Loucy (cell line): ENCODE results near the gene NKAIN2.

Source experiments
- H2AFZ ChIP-seq: fragments of 200-600 bp; sonication (generic); 2 replicates; pipeline ENCODE4 v1.6.0; 2016; ENCODE audit warnings: antibody characterized with exemption, mild to moderate bottlenecking, low read length, moderate library complexity
- H3F3A ChIP-seq: fragments of 200-600 bp; 2 replicates; pipeline ENCODE4 v1.6.0; 2016; ENCODE audit warnings: antibody characterized with exemption, low read depth, mild to moderate bottlenecking
- H3K27me3 ChIP-seq: fragments of 200-600 bp; sonication (generic); 2 replicates; pipeline ENCODE4 v1.6.1; 2014; ENCODE audit warnings: low read length, mild to moderate bottlenecking; ENCODE audit not compliant: insufficient read depth, poor library complexity, severe bottlenecking
- H3K36me3 ChIP-seq: fragments of 200-600 bp; sonication (generic); 2 replicates; pipeline ENCODE4 v1.6.1; 2016; ENCODE audit warnings: low read length; ENCODE audit not compliant: insufficient read depth
- H3K4me1 ChIP-seq: fragments of 200-600 bp; sonication (generic); 2 replicates; pipeline ENCODE4 v1.5.1; 2014; ENCODE audit warnings: low read length, mild to moderate bottlenecking; ENCODE audit not compliant: insufficient read depth, poor library complexity, severe bottlenecking
- H3K4me2 ChIP-seq: fragments of 200-600 bp; sonication (generic); 2 replicates; pipeline ENCODE4 v1.6.0; 2014; ENCODE audit warnings: antibody characterized with exemption, low read length, low read depth, mild to moderate bottlenecking; ENCODE audit not compliant: poor library complexity, severe bottlenecking
- H3K4me3 ChIP-seq: fragments of 200-600 bp; sonication (generic); 2 replicates; pipeline ENCODE4 v1.5.1; 2014; ENCODE audit warnings: low read length, mild to moderate bottlenecking, mixed read lengths; ENCODE audit not compliant: poor library complexity, severe bottlenecking
- H3K79me2 ChIP-seq: fragments of 200-600 bp; sonication (generic); 2 replicates; pipeline ENCODE4 v1.6.1; 2014; ENCODE audit warnings: low read length; ENCODE audit not compliant: insufficient read depth
- H3K9ac ChIP-seq: fragments of 200-600 bp; sonication (generic); 2 replicates; pipeline ENCODE4 v1.6.0; 2014; ENCODE audit warnings: mild to moderate bottlenecking, low read depth, low read length, moderate library complexity; ENCODE audit not compliant: poor library complexity, severe bottlenecking
- H3K9me2 ChIP-seq: fragments of 200-600 bp; sonication (generic); replicated peaks from 2 replicates; pipeline ENCODE4 v1.6.1; 2016; ENCODE audit warnings: low read depth, low read length, mixed read lengths
- H3K9me3 ChIP-seq: fragments of 200-600 bp; sonication (generic); 2 replicates; pipeline ENCODE4 v1.6.1; 2014; ENCODE audit warnings: mild to moderate bottlenecking, antibody characterized with exemption, low read length, low read depth; ENCODE audit not compliant: insufficient read depth
- H4K20me1 ChIP-seq: fragments of 200-600 bp; sonication (generic); 2 replicates; pipeline ENCODE4 v1.6.0; 2014; ENCODE audit warnings: antibody characterized with exemption, low read length, mild to moderate bottlenecking; ENCODE audit not compliant: insufficient read depth, poor library complexity, severe bottlenecking
- EZH2phosphoT487 ChIP-seq: fragments of 200-600 bp; IDR thresholded peaks from 2 replicates; pipeline ENCODE4 v1.6.1; 2018; ENCODE audit warnings: antibody characterized with exemption, mild to moderate bottlenecking, moderate library complexity, borderline replicate concordance
- TF ChIP-seq, protein P1 (sequence below): fragments of 200-600 bp; sonication (generic); conservative IDR thresholded peaks from 2 replicates; pipeline ENCODE4 v1.5.1; 2014; ENCODE audit warnings: mild to moderate bottlenecking, antibody characterized with exemption, low read length

The NKAIN2 gene

DNA sequence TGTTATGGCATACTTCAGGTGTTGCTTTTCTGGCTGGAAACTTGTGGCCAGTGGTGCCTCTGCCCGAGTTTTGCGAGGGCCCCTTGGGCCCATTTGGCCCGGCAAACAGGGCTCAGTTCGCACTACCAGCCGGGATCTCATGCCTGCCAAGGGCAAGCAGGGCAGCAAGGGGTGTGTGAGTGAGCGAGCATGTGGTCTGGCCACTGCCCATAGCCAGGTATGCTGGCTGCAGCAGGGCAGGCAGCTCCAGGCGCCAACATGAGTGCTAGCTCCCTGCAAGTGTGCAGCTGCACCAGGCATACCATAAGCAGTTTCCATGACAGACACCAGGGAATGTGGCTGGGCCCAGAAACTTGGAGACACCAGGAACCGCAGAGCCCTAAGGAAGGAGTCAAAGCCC lies 389.5 kb downstream of the NKAIN2 start:
- no peaks in the 10 kb centered on the region for H3K9me3 ChIP-seq
- H3K9me2 ChIP-seq, result no peaks in the 10 kb centered on the region
- no peak overlapping the region for H3K4me2 ChIP-seq
- H3K4me3 ChIP-seq, result no peak overlapping the region
- H3K79me2 ChIP-seq, result no peaks in the 10 kb centered on the region
- no peak overlapping the region for H3K9ac ChIP-seq
- H3K4me1 ChIP-seq, result no peaks in the 10 kb centered on the region
- no peak overlapping the region for H2AFZ ChIP-seq
- no peaks in the 10 kb centered on the region for H3K36me3 ChIP-seq
- no peaks in the 10 kb centered on the region for H4K20me1 ChIP-seq
- H3F3A ChIP-seq, result no peaks in the 10 kb centered on the region
- TF ChIP-seq, protein P1, sequence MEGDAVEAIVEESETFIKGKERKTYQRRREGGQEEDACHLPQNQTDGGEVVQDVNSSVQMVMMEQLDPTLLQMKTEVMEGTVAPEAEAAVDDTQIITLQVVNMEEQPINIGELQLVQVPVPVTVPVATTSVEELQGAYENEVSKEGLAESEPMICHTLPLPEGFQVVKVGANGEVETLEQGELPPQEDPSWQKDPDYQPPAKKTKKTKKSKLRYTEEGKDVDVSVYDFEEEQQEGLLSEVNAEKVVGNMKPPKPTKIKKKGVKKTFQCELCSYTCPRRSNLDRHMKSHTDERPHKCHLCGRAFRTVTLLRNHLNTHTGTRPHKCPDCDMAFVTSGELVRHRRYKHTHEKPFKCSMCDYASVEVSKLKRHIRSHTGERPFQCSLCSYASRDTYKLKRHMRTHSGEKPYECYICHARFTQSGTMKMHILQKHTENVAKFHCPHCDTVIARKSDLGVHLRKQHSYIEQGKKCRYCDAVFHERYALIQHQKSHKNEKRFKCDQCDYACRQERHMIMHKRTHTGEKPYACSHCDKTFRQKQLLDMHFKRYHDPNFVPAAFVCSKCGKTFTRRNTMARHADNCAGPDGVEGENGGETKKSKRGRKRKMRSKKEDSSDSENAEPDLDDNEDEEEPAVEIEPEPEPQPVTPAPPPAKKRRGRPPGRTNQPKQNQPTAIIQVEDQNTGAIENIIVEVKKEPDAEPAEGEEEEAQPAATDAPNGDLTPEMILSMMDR, result no peak
- TF ChIP-seq EZH2phosphoT487, result no peak
- H3K27me3 ChIP-seq, result no peaks in the 10 kb centered on the region

DNA sequence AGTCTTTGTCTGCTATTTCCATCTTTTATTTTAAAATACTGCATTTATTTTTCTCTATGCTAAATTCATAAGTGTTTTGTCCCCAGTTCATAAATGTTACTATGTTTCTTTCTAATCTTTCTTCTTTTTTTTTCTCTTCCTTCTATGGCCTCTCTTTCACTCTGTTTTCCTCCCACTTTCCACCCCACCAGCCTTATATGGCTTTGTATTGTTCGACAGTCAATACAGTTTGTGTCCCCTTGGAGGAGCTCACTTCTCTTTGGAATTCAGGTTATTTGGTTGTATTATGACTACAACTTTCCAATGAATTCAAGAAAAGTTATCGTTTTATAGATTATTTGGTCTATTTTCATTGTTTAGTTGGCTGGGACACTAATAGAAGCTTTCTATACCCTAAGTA lies 393.5 kb downstream of the NKAIN2 start:
- no peaks in the 10 kb centered on the region for H3K9me3 ChIP-seq
- H3K27me3 ChIP-seq, result no peaks in the 10 kb centered on the region
- H2AFZ ChIP-seq, result no peak overlapping the region
- no peak overlapping the region for H3K4me3 ChIP-seq
- H3K4me2 ChIP-seq, result no peak overlapping the region
- no peaks in the 10 kb centered on the region for H4K20me1 ChIP-seq
- no peaks in the 10 kb centered on the region for H3K4me1 ChIP-seq
- no peaks in the 10 kb centered on the region for H3F3A ChIP-seq
- no peaks in the 10 kb centered on the region for H3K9me2 ChIP-seq
- TF ChIP-seq, protein P1, result no peak
- no peak for TF ChIP-seq EZH2phosphoT487
- no peak overlapping the region for H3K9ac ChIP-seq
- no peaks in the 10 kb centered on the region for H3K79me2 ChIP-seq
- no peaks in the 10 kb centered on the region for H3K36me3 ChIP-seq

DNA sequence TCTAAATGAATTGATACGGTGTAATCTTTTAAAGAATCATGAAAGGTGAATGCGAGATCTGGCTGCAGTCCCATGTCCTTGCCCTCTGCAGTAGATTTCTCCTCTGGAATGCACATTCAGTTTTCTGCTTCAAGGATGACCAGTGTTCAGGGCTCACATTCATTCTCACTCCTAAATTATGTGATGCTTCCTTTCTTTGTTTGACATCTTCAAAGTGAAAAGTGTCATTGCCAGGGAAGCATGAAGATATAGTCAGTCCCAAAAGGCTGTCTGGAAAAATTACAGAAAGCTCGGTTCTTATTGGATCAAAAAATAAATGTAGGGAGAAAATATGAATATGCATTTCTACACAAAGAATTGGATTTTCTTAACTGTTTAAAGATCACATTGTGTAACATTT lies 395.6 kb downstream of the NKAIN2 start:
- Histone ChIP-seq H3K4me1 (no peaks in the 10 kb centered on the region), H3K9me3 (no peaks in the 10 kb centered on the region), H3K79me2 (no peaks in the 10 kb centered on the region), H3K9me2 (no peaks in the 10 kb centered on the region), H3K4me2 (no peak overlapping the region), H2AFZ (no peak overlapping the region), H3K4me3 (no peak overlapping the region), H3F3A (no peaks in the 10 kb centered on the region), H3K27me3 (no peaks in the 10 kb centered on the region), H3K9ac (no peak overlapping the region), H4K20me1 (no peaks in the 10 kb centered on the region), H3K36me3 (no peaks in the 10 kb centered on the region)
- TF ChIP-seq, protein P1, result no peak
- no peak for TF ChIP-seq EZH2phosphoT487
